A673 (cell line): Measurements from ENCODE around the gene SPON1. TPM values are rescaled to one million over a fixed set of nuclear protein-coding genes. Genes with fewer than 3 reads are reported as not detected.
"Not testable (repeated sequence)": the region's sequence is repeated elsewhere in the genome, so short reads cannot be mapped to it uniquely, and the experiment has no call there.

Experiments
- BruUV-seq: library from RNA; stranded (reverse); fragments of 400-500 nt; replicated peaks from 2 replicates; lab custom pipeline; 2021; lab: Mats Ljungman, UMichigan
- CTCF ChIA-PET: fragments of 300-600 bp; sonication (Branson Sonifier 250); formaldehyde crosslinking; loops from one replicate; lab custom pipeline; 2022; ENCODE audit warnings: antibody characterized with exemption; lab: Charles Lee
- POLR2A ChIA-PET: fragments of 300-600 bp; sonication (Branson Sonifier 250); formaldehyde crosslinking; loops from one replicate; lab custom pipeline; 2022; ENCODE audit warnings: antibody characterized with exemption; ENCODE audit not compliant: low non-redundant PET; lab: Charles Lee
- DNase-seq: peaks from one replicate; pipeline ENCODE4 v3.0.0-alpha.2; 2015; ENCODE audit warnings: low spot score
- H3K27ac ChIP-seq: fragments of 200-600 bp; sonication (generic); 2 replicates; pipeline ENCODE4 v1.5.1; 2016; ENCODE audit warnings: mixed run types, low read depth, mild to moderate bottlenecking, mixed read lengths, antibody characterized with exemption, low read length; ENCODE audit not compliant: poor library complexity, severe bottlenecking
- H3K27me3 ChIP-seq: fragments of 200-600 bp; sonication (generic); replicated peaks from 2 replicates; pipeline ENCODE4 v1.6.1; 2017; ENCODE audit warnings: mixed run types, low read depth, mild to moderate bottlenecking, mixed read lengths, antibody characterized with exemption, low read length; ENCODE audit not compliant: insufficient read depth, poor library complexity
- H3K36me3 ChIP-seq: fragments of 200-600 bp; sonication (generic); 2 replicates; pipeline ENCODE4 v1.6.1; 2016; ENCODE audit warnings: mixed run types, mild to moderate bottlenecking, mixed read lengths, antibody characterized with exemption, low read length; ENCODE audit not compliant: insufficient read depth, poor library complexity, severe bottlenecking
- H3K4me1 ChIP-seq: fragments of 200-600 bp; sonication (generic); 2 replicates; pipeline ENCODE4 v1.6.1; 2017; ENCODE audit warnings: mixed run types, mild to moderate bottlenecking, mixed read lengths, antibody characterized with exemption, low read length; ENCODE audit not compliant: insufficient read depth, poor library complexity, severe bottlenecking
- H3K4me3 ChIP-seq: fragments of 200-600 bp; sonication (generic); 2 replicates; pipeline ENCODE4 v1.5.1; 2016; ENCODE audit warnings: low read depth, mixed run types, mild to moderate bottlenecking, mixed read lengths, low read length; ENCODE audit not compliant: poor library complexity, severe bottlenecking
- H3K9me3 ChIP-seq: fragments of 200-600 bp; sonication (generic); 2 replicates; pipeline ENCODE4 v1.6.1; 2016; ENCODE audit warnings: mixed run types, low read depth, mild to moderate bottlenecking, mixed read lengths, antibody characterized with exemption, low read length; ENCODE audit not compliant: poor library complexity, severe bottlenecking
- CTCF ChIP-seq: fragments of 300-800, 200-600 bp; sonication (generic); conservative IDR thresholded peaks from 2 replicates; pipeline ENCODE4 v1.5.1; 2017; ENCODE audit warnings: low read depth, mild to moderate bottlenecking, antibody characterized with exemption, low read length, moderate library complexity, mixed read lengths
- EZH2 ChIP-seq: fragments of 200-600 bp; sonication (generic); IDR thresholded peaks from 2 replicates; pipeline ENCODE4 v1.6.1; 2017; ENCODE audit warnings: borderline replicate concordance, low read depth, mild to moderate bottlenecking, mixed read lengths, antibody characterized with exemption, low read length; ENCODE audit not compliant: poor library complexity, severe bottlenecking
- intact Hi-C: fragments of 100-400 bp; cut with micrococcal nuclease; formaldehyde crosslinking; loops from one replicate; pipeline ENCODE4 v1.10.0; 2022; ENCODE audit not compliant: unreplicated experiment
- total RNA-seq: library from RNA; stranded (reverse); gene quantifications from 2 replicates; pipeline ENCODE4 v1.2.3, GENCODE V29; 2021

Gene SPON1
- total RNA-seq, 1 experiment from 2014 or later = not detected

- POLR2A ChIA-PET = no interaction called here
Observed at GRCh38 chr11:13923716-13924650, 38.5 kb upstream of the SPON1 start.

GRCh38 chr11:13924801-13925327 lies 37.7 kb upstream of the SPON1 start:
- no peaks in the 10 kb centered on the region for H3K4me1 ChIP-seq
- H3K4me3 ChIP-seq = no peak overlapping the region
- ChIA-PET POLR2A (no interaction called here), CTCF (no interaction called here)
- peaks cover 35% of the 10 kb centered on the region for H3K27me3 ChIP-seq
- no TSS peak for BruUV-seq
- TF ChIP-seq EZH2 (no peak), CTCF (no peak)
- no peak for DNase-seq
- H3K36me3 ChIP-seq = no peaks in the 10 kb centered on the region
- no peaks in the 10 kb centered on the region for H3K9me3 ChIP-seq
- intact Hi-C loops = no loop called here
- no peak overlapping the region for H3K27ac ChIP-seq

More at GRCh38 chr11:13923716-13924650, 38.5 kb upstream of the SPON1 start:
- H3K4me1 ChIP-seq = no peaks in the 10 kb centered on the region
- DNase-seq = no peak
- no peaks in the 10 kb centered on the region for H3K9me3 ChIP-seq
- H3K27me3 ChIP-seq = peaks cover 37% of the 10 kb centered on the region
- no TSS peak for BruUV-seq
- H3K36me3 ChIP-seq = no peaks in the 10 kb centered on the region
- CTCF ChIA-PET = no interaction called here
- intact Hi-C loops = no loop called here
- TF ChIP-seq CTCF = no peak
- no peak for TF ChIP-seq EZH2
- no peak overlapping the region for H3K4me3 ChIP-seq
- H3K27ac ChIP-seq = no peak overlapping the region

GRCh38 chr11:13926366-13926765 lies 36.2 kb upstream of the SPON1 start:
- H3K36me3 ChIP-seq, H3K4me1 ChIP-seq, POLR2A ChIA-PET, BruUV-seq, CTCF ChIA-PET, intact Hi-C loops, H3K4me3 ChIP-seq, DNase-seq, H3K27ac ChIP-seq, H3K9me3 ChIP-seq: not testable (repeated sequence)
- peaks cover 24% of the 10 kb centered on the region for H3K27me3 ChIP-seq
